ENCODE measurements around the gene FOXP1.

The FOXP1 gene

DNA sequence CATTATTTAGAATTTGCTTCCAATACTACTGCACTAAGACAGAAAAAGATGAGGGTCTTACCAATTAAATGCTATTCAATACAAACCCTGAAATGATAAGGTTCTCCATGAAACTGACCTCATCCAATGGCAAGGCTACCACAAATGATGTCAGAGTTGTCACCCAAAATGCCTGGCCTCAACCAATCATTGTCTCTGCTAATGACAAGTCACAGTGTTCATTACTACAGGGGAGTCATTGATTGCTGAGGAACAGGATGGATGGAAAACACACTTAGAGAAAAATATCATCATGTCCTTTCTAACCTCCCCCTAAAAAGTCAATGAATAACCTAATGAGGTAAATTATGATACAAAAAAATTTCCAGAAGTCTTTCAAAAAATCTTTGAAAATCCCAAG lies 91.0 kb downstream of the FOXP1 start:
- ATAC-seq: no peak
- TF ChIP-seq TCF4 (CRISPR knock-in tag; IDR thresholded peaks at IDR 0.05; ENCODE audit: borderline replicate concordance) (no peak), SNAI2 (CRISPR knock-in tag; IDR thresholded peaks at IDR 0.05) (no peak), GLIS3 (CRISPR knock-in tag; IDR thresholded peaks at IDR 0.05) (no peak), CREB5 (CRISPR knock-in tag; IDR thresholded peaks at IDR 0.05; ENCODE audit: low read depth) (no peak), ZNF70 (CRISPR knock-in tag; IDR thresholded peaks at IDR 0.05) (no peak), CSRNP3 (CRISPR knock-in tag; IDR thresholded peaks at IDR 0.05) (no peak), ZC3H10 (CRISPR knock-in tag; IDR thresholded peaks at IDR 0.05) (no peak), ZFP3 (CRISPR knock-in tag; IDR thresholded peaks at IDR 0.05) (no peak), OSR1 (CRISPR knock-in tag; IDR thresholded peaks at IDR 0.05) (no peak), ZNF565 (CRISPR knock-in tag; conservative IDR thresholded peaks at IDR 0.05; ENCODE audit: low read depth) (no peak), ZNF8 (CRISPR knock-in tag; IDR thresholded peaks at IDR 0.05) (no peak), BACH2 (CRISPR knock-in tag; IDR thresholded peaks at IDR 0.05; ENCODE audit: borderline replicate concordance) (no peak), PPARA (CRISPR knock-in tag; IDR thresholded peaks at IDR 0.05; ENCODE audit: borderline replicate concordance) (no peak), ZFP30 (CRISPR knock-in tag; IDR thresholded peaks at IDR 0.05) (no peak), ISL1 (CRISPR knock-in tag; IDR thresholded peaks at IDR 0.05) (no peak), ARNTL (CRISPR knock-in tag; IDR thresholded peaks at IDR 0.05; ENCODE audit: borderline replicate concordance, low read depth) (no peak)
- TF ChIP-seq, protein P1, sequence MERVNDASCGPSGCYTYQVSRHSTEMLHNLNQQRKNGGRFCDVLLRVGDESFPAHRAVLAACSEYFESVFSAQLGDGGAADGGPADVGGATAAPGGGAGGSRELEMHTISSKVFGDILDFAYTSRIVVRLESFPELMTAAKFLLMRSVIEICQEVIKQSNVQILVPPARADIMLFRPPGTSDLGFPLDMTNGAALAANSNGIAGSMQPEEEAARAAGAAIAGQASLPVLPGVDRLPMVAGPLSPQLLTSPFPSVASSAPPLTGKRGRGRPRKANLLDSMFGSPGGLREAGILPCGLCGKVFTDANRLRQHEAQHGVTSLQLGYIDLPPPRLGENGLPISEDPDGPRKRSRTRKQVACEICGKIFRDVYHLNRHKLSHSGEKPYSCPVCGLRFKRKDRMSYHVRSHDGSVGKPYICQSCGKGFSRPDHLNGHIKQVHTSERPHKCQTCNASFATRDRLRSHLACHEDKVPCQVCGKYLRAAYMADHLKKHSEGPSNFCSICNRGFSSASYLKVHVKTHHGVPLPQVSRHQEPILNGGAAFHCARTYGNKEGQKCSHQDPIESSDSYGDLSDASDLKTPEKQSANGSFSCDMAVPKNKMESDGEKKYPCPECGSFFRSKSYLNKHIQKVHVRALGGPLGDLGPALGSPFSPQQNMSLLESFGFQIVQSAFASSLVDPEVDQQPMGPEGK (CRISPR knock-in tag; IDR thresholded peaks at IDR 0.05; ENCODE audit: borderline replicate concordance): no peak
- TF ChIP-seq, protein P2, sequence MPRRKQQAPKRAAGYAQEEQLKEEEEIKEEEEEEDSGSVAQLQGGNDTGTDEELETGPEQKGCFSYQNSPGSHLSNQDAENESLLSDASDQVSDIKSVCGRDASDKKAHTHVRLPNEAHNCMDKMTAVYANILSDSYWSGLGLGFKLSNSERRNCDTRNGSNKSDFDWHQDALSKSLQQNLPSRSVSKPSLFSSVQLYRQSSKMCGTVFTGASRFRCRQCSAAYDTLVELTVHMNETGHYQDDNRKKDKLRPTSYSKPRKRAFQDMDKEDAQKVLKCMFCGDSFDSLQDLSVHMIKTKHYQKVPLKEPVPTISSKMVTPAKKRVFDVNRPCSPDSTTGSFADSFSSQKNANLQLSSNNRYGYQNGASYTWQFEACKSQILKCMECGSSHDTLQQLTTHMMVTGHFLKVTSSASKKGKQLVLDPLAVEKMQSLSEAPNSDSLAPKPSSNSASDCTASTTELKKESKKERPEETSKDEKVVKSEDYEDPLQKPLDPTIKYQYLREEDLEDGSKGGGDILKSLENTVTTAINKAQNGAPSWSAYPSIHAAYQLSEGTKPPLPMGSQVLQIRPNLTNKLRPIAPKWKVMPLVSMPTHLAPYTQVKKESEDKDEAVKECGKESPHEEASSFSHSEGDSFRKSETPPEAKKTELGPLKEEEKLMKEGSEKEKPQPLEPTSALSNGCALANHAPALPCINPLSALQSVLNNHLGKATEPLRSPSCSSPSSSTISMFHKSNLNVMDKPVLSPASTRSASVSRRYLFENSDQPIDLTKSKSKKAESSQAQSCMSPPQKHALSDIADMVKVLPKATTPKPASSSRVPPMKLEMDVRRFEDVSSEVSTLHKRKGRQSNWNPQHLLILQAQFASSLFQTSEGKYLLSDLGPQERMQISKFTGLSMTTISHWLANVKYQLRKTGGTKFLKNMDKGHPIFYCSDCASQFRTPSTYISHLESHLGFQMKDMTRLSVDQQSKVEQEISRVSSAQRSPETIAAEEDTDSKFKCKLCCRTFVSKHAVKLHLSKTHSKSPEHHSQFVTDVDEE (CRISPR knock-in tag; IDR thresholded peaks at IDR 0.05): no peak
- TF ChIP-seq, protein P3, sequence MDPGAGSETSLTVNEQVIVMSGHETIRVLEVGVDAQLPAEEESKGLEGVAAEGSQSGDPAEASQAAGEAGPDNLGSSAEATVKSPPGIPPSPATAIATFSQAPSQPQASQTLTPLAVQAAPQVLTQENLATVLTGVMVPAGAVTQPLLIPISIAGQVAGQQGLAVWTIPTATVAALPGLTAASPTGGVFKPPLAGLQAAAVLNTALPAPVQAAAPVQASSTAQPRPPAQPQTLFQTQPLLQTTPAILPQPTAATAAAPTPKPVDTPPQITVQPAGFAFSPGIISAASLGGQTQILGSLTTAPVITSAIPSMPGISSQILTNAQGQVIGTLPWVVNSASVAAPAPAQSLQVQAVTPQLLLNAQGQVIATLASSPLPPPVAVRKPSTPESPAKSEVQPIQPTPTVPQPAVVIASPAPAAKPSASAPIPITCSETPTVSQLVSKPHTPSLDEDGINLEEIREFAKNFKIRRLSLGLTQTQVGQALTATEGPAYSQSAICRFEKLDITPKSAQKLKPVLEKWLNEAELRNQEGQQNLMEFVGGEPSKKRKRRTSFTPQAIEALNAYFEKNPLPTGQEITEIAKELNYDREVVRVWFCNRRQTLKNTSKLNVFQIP (CRISPR knock-in tag; IDR thresholded peaks at IDR 0.05; ENCODE audit: borderline replicate concordance, low read depth): no peak

DNA sequence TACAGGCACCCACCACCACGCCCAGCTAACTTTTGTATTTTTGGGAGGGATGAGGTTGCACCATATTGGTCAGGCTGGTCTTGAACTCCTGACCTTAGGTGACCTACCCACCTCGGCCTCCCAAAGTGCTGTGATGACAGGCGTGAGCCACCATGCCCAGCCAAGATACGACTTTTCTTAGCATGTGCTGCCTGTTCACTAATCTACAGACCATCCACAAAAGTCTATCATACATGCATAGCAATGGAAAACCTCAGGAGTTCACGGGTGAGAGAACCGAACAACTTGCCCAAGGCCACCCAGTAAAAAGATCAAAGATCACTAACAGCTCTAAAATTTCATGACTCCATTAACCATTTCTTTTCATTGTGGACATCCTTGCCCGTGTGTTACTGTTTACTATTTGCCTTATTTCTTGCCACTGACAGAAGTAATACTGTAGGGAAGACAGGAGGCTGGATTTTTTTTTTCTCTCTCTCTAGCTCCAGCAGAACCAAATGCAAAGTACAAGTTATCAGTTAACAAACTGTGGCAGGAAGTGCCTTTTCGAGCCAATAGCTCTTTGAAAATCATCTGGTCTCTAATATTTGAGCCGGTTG lies 92.3 kb downstream of the FOXP1 start:
- ATAC-seq: no peak
- no peak for TF ChIP-seq TOX (CRISPR knock-in tag; IDR thresholded peaks at IDR 0.05; ENCODE audit: borderline replicate concordance)

DNA sequence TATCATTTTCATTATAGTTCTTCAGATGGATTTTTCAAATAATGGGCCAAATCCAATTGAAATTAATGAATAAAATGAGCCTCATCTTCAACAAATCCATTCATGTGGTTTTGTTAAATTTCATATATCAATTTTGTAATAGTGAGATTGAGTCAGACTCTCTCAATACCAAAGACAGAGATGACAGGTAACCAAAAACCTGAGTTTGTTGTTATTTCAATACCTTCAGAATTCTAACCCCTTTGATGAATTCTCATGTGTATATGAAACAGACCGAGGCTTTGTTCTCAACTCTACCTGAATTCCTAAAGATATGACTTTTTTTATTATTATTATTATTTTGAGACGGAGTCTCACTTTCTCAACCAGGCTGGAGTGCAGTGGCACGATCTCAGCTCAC lies 92.8 kb downstream of the FOXP1 start:
- TF ChIP-seq SNAI2 (CRISPR knock-in tag; IDR thresholded peaks at IDR 0.05): no peak
- TF ChIP-seq ZC3H10 (CRISPR knock-in tag; IDR thresholded peaks at IDR 0.05): no peak
- no peak for TF ChIP-seq TOX (CRISPR knock-in tag; IDR thresholded peaks at IDR 0.05; ENCODE audit: borderline replicate concordance)
- TF ChIP-seq, protein P3 (CRISPR knock-in tag; IDR thresholded peaks at IDR 0.05; ENCODE audit: borderline replicate concordance, low read depth): no peak
- TF ChIP-seq ZNF565 (CRISPR knock-in tag; conservative IDR thresholded peaks at IDR 0.05; ENCODE audit: low read depth): no peak
- ATAC-seq: no peak

Data from SK-N-SH treated with all-trans-retinoic acid at 6 μM for 48 hours (cell line).